Stimulated activated CD4-positive, alpha-beta T cell treated with anti-CD3 and anti-CD28 coated beads, TNF-alpha, amount 100 ng/mL, for 1 hour (primary cell): ENCODE results near the gene EMX1.
"Not testable (repeated sequence)": the region's sequence is repeated elsewhere in the genome, so short reads cannot be mapped to it uniquely, and the experiment has no call there.

Experiments used
- DNase-seq, 3 donors: peaks; one replicate each; pipeline ENCODE4 v3.0.0-alpha.2; 2020; ENCODE audit warnings: low read depth in 3 of 3, low spot score in 1 of 3

The EMX1 gene

GRCh38 chr2:72900191-72900825 is 17.0 kb upstream of the EMX1 start:
- DNase-seq = no peak

- DNase-seq = no peak
Measured at GRCh38 chr2:72901426-72901825, 15.9 kb upstream of the EMX1 start.

GRCh38 chr2:72907369-72907768 is 9.9 kb upstream of the EMX1 start:
- not testable (repeated sequence) for DNase-seq

- no peak for DNase-seq
Measured at GRCh38 chr2:72908741-72909140, 8.6 kb upstream of the EMX1 start.

GRCh38 chr2:72911256-72911655 is 6.1 kb upstream of the EMX1 start:
- DNase-seq = no peak

GRCh38 chr2:72913486-72914205 is 3.7 kb upstream of the EMX1 start:
- no peak for DNase-seq

GRCh38 chr2:72914206-72914559 is 3.1 kb upstream of the EMX1 start:
- DNase-seq = no peak

- no peak for DNase-seq
Measured at GRCh38 chr2:72914589-72915319, 2.6 kb upstream of the EMX1 start.

- no peak for DNase-seq
Measured at GRCh38 chr2:72915320-72915906, 1.9 kb upstream of the EMX1 start.

GRCh38 chr2:72915907-72916742 is 1.2 kb upstream of the EMX1 start:
- no peak for DNase-seq

- no peak for DNase-seq
Measured at GRCh38 chr2:72916743-72917137, 579 bp upstream of the EMX1 start.

- no peak for DNase-seq
Measured at GRCh38 chr2:72917877-72918553, 696 bp downstream of the EMX1 start.

GRCh38 chr2:72919414-72920317 is 2.3 kb downstream of the EMX1 start:
- no peak for DNase-seq

- no peak for DNase-seq
Measured at GRCh38 chr2:72920318-72921087, 3.2 kb downstream of the EMX1 start.

GRCh38 chr2:72921088-72921851 is 4.0 kb downstream of the EMX1 start:
- no peak for DNase-seq

GRCh38 chr2:72921853-72922252 is 4.5 kb downstream of the EMX1 start:
- no peak for DNase-seq

- no peak for DNase-seq
Measured at GRCh38 chr2:72923833-72924352, 6.6 kb downstream of the EMX1 start.
